SU-DHL-6 (cell line): Measurements from ENCODE around the gene ANKRD26.

Experiments used
- EZH2phosphoT487 ChIP-seq: fragments of 200-600 bp; sonication (generic), shearing (Covaris generic); conservative IDR thresholded peaks from 2 replicates; pipeline ENCODE4 v1.6.1; 2018; ENCODE audit warnings: mild to moderate bottlenecking, antibody characterized with exemption, low read length, moderate library complexity, mixed read lengths
- TF ChIP-seq, protein P1 (sequence below): fragments of 200-600 bp; sonication (generic); IDR thresholded peaks from one replicate; pipeline ENCODE4 v1.5.1; 2017; ENCODE audit warnings: antibody characterized with exemption, mild to moderate bottlenecking, low read length, moderate library complexity; ENCODE audit not compliant: insufficient read depth, poor library complexity, severe bottlenecking

DNA sequence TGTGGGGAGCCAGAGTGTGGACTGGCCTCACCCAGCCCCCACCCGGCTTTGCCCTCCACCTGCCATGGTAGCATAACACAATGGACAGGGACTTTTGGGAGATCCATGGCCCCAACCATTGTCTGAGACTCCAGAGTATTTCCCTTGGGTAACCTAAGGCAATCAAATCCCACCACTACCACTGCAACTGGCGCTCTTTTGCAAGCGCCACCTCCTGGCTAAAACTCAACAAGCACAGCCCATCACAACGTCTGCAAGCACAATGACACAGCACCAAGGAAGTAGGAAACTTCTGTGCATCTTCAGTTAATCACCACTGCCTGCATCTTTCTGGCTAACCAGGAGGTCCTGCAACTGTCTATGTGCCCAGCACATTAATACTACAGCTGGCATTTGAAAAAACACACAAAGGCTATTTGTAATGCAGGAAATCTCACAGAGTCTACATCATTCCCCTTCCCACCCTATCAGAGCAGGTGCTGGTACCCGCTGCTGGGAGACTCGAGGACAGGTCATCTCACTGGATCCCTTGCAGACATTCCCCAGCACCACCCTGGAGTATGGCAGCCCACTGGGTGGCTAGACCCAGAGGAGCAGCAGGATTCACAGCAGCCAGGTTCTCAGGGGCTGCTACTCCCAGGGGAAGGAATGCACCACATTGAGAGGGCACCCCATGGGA lies 27.7 kb downstream of the ANKRD26 start:
- TF ChIP-seq, protein P1, sequence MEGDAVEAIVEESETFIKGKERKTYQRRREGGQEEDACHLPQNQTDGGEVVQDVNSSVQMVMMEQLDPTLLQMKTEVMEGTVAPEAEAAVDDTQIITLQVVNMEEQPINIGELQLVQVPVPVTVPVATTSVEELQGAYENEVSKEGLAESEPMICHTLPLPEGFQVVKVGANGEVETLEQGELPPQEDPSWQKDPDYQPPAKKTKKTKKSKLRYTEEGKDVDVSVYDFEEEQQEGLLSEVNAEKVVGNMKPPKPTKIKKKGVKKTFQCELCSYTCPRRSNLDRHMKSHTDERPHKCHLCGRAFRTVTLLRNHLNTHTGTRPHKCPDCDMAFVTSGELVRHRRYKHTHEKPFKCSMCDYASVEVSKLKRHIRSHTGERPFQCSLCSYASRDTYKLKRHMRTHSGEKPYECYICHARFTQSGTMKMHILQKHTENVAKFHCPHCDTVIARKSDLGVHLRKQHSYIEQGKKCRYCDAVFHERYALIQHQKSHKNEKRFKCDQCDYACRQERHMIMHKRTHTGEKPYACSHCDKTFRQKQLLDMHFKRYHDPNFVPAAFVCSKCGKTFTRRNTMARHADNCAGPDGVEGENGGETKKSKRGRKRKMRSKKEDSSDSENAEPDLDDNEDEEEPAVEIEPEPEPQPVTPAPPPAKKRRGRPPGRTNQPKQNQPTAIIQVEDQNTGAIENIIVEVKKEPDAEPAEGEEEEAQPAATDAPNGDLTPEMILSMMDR = peak; percentile 13
- no peak for TF ChIP-seq EZH2phosphoT487
